ENCODE measurements around the gene BLOC1S1.
A peak's percentile ranks its signal among the peaks of the same experiment; 100 is the strongest.

BLOC1S1 gene

GRCh38 chr12:55728939-55729818 lies 13.3 kb downstream of the BLOC1S1 start, which contains the start of gene CD63:
Gene CD63, minus strand, starts transcription at chr12:55729009. Its CDS starts 668 bp downstream, at chr12:55728341.
- peak; percentile 97 for DNase-seq

- DNase-seq = peak; percentile 82
Observed at GRCh38 chr12:55729819-55730818, 14.3 kb downstream of the BLOC1S1 start.

- DNase-seq = peak; percentile 29
Observed at GRCh38 chr12:55732288-55732687, 16.4 kb downstream of the BLOC1S1 start.

- no peak for DNase-seq
Observed at GRCh38 chr12:55733021-55733555, 17.2 kb downstream of the BLOC1S1 start.

- no peak for DNase-seq
Observed at GRCh38 chr12:55733858-55734257, 18.0 kb downstream of the BLOC1S1 start.

GRCh38 chr12:55734595-55734994 lies 18.7 kb downstream of the BLOC1S1 start:
- DNase-seq = no peak

- no peak for DNase-seq
Observed at GRCh38 chr12:55736076-55736475, 20.2 kb downstream of the BLOC1S1 start.

GRCh38 chr12:55736780-55737580 lies 21.1 kb downstream of the BLOC1S1 start:
- peak; percentile 75 for DNase-seq

GRCh38 chr12:55737581-55738122 lies 21.8 kb downstream of the BLOC1S1 start:
- DNase-seq = peak; percentile 73

- peak; percentile 94 for DNase-seq
Observed at GRCh38 chr12:55738123-55739024, 22.5 kb downstream of the BLOC1S1 start.

GRCh38 chr12:55739025-55739378 lies 23.2 kb downstream of the BLOC1S1 start:
- DNase-seq = no peak

- DNase-seq = no peak
Observed at GRCh38 chr12:55741931-55742680, 26.3 kb downstream of the BLOC1S1 start.

GRCh38 chr12:55742719-55743405 lies 27.0 kb downstream of the BLOC1S1 start, which contains the start of gene GDF11:
Gene GDF11, plus strand, starts transcription at chr12:55743122. Its CDS starts 195 bp downstream, at chr12:55743317.
- peak; percentile 92 for DNase-seq

- DNase-seq = peak; percentile 75
Observed at GRCh38 chr12:55743406-55744339, 27.8 kb downstream of the BLOC1S1 start.

GRCh38 chr12:55744340-55745030 lies 28.6 kb downstream of the BLOC1S1 start:
- no peak for DNase-seq

- DNase-seq = peak; percentile 64
Observed at GRCh38 chr12:55745361-55746173, 29.7 kb downstream of the BLOC1S1 start.
